ENCODE results near the gene MAIP1. TPM values are rescaled to one million over a fixed set of nuclear protein-coding genes. Genes with fewer than 3 reads are reported as not detected.

MAIP1 gene
- total and polyA plus RNA-seq, 2 of the 4 experiments (the other 2 are of a cell fraction) = 14.2 to 16.8 TPM

- Histone ChIP-seq H4K20me1 (ENCODE audit: insufficient read depth, low read length) (no peaks in the 10 kb centered on the region), H3K4me1 (ENCODE audit: control insufficient read depth, insufficient read depth, low read length) (no peaks in the 10 kb centered on the region), H3K27me3 (ENCODE audit: control insufficient read depth, insufficient read depth, low read length) (no peaks in the 10 kb centered on the region), H2BK120ac (ENCODE audit: low read depth, low read length) (no peak overlapping the region), H3K9ac (ENCODE audit: low read depth, low read length) (no peak overlapping the region), H3K4ac (ENCODE audit: low read depth, low read length) (no peak overlapping the region), H2BK5ac (ENCODE audit: low read depth, low read length, poor library complexity, severe bottlenecking) (no peak overlapping the region), H4K5ac (ENCODE audit: low read depth, low read length) (no peak overlapping the region), H3K4me3 (ENCODE audit: insufficient read depth, low read depth, low read length) (no peak overlapping the region), H3K9me3 (ENCODE audit: control insufficient read depth, insufficient read depth, low read length) (no peaks in the 10 kb centered on the region), H4K91ac (ENCODE audit: insufficient read depth, low read depth, low read length) (no peak overlapping the region), H2BK15ac (ENCODE audit: low read depth, low read length) (no peak overlapping the region), H3K79me1 (ENCODE audit: low read depth in 1 of 2, low read length in 2 of 2) (peaks cover 6 to 9% of the 10 kb centered on the region in 2 experiments), H3K4me2 (ENCODE audit: low read depth, low read length) (no peak overlapping the region), H2AK5ac (ENCODE audit: low read depth, low read length) (no peak overlapping the region), H2AK9ac (replicated peaks; ENCODE audit: low read depth, low read length, poor library complexity) (no peak overlapping the region), H3K56ac (ENCODE audit: extremely low read depth, insufficient read depth, low read length) (no peak overlapping the region), H3K27ac (ENCODE audit: insufficient read depth, low read length) (no peak overlapping the region), H3K9me1 (ENCODE audit: insufficient read depth, low read length) (no peaks in the 10 kb centered on the region), H2AFZ (replicated peaks; ENCODE audit: low read length, poor library complexity) (no peak overlapping the region), H3K14ac (replicated peaks; ENCODE audit: low read depth, low read length) (no peak overlapping the region), H2BK20ac (ENCODE audit: low read depth, low read length) (no peak overlapping the region), H3K36me3 (ENCODE audit: control insufficient read depth, insufficient read depth, low read length) (peaks cover 12% of the 10 kb centered on the region), H3K23ac (ENCODE audit: low read depth, low read length) (no peak overlapping the region), H3K18ac (ENCODE audit: low read depth, low read length) (no peak overlapping the region), H4K8ac (ENCODE audit: low read depth in 2 of 2, low read length in 2 of 2) (no peak overlapping the region)
- in situ Hi-C loops (cut with MboI; ENCODE audit: low sequenced_read_pairs) = no loop called here
- POLR2A ChIA-PET (ENCODE audit: unreplicated experiment) = no interaction called here
- dilution Hi-C loops (cut with HindIII; ENCODE audit: low sequenced_read_pairs, unreplicated experiment) = no loop called here
- DNase-seq = no peak
- no peak for ATAC-seq (ENCODE audit: low read depth)
- intact Hi-C loops (cut with micrococcal nuclease) = no loop called here
- TF ChIP-seq, protein P1, sequence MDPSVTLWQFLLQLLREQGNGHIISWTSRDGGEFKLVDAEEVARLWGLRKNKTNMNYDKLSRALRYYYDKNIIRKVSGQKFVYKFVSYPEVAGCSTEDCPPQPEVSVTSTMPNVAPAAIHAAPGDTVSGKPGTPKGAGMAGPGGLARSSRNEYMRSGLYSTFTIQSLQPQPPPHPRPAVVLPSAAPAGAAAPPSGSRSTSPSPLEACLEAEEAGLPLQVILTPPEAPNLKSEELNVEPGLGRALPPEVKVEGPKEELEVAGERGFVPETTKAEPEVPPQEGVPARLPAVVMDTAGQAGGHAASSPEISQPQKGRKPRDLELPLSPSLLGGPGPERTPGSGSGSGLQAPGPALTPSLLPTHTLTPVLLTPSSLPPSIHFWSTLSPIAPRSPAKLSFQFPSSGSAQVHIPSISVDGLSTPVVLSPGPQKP (IDR thresholded peaks at IDR 0.05; ENCODE audit: borderline replicate concordance, low read depth, low read length) = no peak
- no peak for TF ChIP-seq CTCF (conservative IDR thresholded peaks at IDR 0.05; ENCODE audit: low read depth, low read length)
- TF ChIP-seq RAD21 (IDR thresholded peaks at IDR 0.05; ENCODE audit: low read length) = no peak
- TF ChIP-seq MAZ (IDR thresholded peaks at IDR 0.05; ENCODE audit: borderline replicate concordance, low read depth, low read length) = no peak
- TF ChIP-seq RCOR1 (IDR thresholded peaks at IDR 0.05; ENCODE audit: insufficient replicate concordance, low read length) = no peak
- TF ChIP-seq RFX5 (IDR thresholded peaks at IDR 0.05; ENCODE audit: low read depth, low read length) = no peak
- no peak for TF ChIP-seq NFE2L2 (IDR thresholded peaks at IDR 0.05; ENCODE audit: low read depth, low read length)
- TF ChIP-seq MXI1 (IDR thresholded peaks at IDR 0.05; ENCODE audit: borderline replicate concordance, low read depth, low read length) = no peak
- no peak for TF ChIP-seq FOS (IDR thresholded peaks at IDR 0.05; ENCODE audit: low read depth, low read length)
- no peak for TF ChIP-seq POLR2A (IDR thresholded peaks at IDR 0.05; ENCODE audit: low read depth, low read length)
- TF ChIP-seq, protein P2, sequence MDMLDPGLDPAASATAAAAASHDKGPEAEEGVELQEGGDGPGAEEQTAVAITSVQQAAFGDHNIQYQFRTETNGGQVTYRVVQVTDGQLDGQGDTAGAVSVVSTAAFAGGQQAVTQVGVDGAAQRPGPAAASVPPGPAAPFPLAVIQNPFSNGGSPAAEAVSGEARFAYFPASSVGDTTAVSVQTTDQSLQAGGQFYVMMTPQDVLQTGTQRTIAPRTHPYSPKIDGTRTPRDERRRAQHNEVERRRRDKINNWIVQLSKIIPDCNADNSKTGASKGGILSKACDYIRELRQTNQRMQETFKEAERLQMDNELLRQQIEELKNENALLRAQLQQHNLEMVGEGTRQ (IDR thresholded peaks at IDR 0.05; ENCODE audit: low read depth, low read length) = no peak
- no peak for TF ChIP-seq MAFK (IDR thresholded peaks at IDR 0.05; ENCODE audit: low read depth, low read length)
- no peak for TF ChIP-seq SMC3 (IDR thresholded peaks at IDR 0.05; ENCODE audit: low read depth, low read length)
- TF ChIP-seq CHD1 (IDR thresholded peaks at IDR 0.05; ENCODE audit: low read depth, low read length) = no peak
- no peak for TF ChIP-seq CEBPB (IDR thresholded peaks at IDR 0.05; ENCODE audit: low read depth, low read length)
- no TSS peak for BruUV-seq (replicated peaks)
- CTCF ChIA-PET = no interaction called here
- no CpG with 5 or more reads among the region's 2 CpGs for WGBS, 2 experiments (ENCODE audit: extremely low coverage in 2 of 2, insufficient read length in 1 of 2)
Measured at GRCh38 chr2:199936554-199936953, 18.8 kb upstream of the MAIP1 start.
